K562 (cell line): Measurements from ENCODE around the gene SPDL1. TPM values are rescaled to one million over a fixed set of nuclear protein-coding genes. Genes with fewer than 3 reads are reported as not detected.

Source experiments
- FOXA1 ChIP-seq: fragments of 450-650 bp; IDR thresholded peaks from 2 replicates; pipeline ENCODE4 v1.6.1; 2016; ENCODE audit warnings: mild to moderate bottlenecking, borderline replicate concordance
- HDAC6 ChIP-seq: IDR thresholded peaks from 2 replicates; pipeline ENCODE4 v1.6.1; 2012; ENCODE audit warnings: low read depth, mild to moderate bottlenecking, control low read depth, inconsistent platforms, low read length, moderate library complexity
- HNRNPK ChIP-seq: fragments of 200-400 bp; formaldehyde crosslinking; IDR thresholded peaks from one replicate; pipeline ENCODE4 v1.6.1; 2018; ENCODE audit warnings: mild to moderate bottlenecking, low read depth, low read length; ENCODE audit not compliant: poor library complexity, severe bottlenecking
- HOXB6 ChIP-seq: fragments of 250-450 bp; sonication (Bioruptor Pico); IDR thresholded peaks from 2 replicates; pipeline ENCODE4 v1.5.1; 2022; ENCODE audit warnings: mild to moderate bottlenecking, borderline replicate concordance
- KDM4B ChIP-seq, 2 experiments: fragments of 450-650 bp in 1 of 2; sonication (generic) in 1 of 2; IDR thresholded peaks; 2 replicates each; pipeline ENCODE4 v1.6.1; 2016 to 2017; ENCODE audit warnings: borderline replicate concordance in 2 of 2, antibody characterized with exemption in 1 of 2, low read depth in 1 of 2, mild to moderate bottlenecking in 1 of 2
- MCM5 ChIP-seq: fragments of 450-650 bp; IDR thresholded peaks from 2 replicates; pipeline ENCODE4 v1.6.1; 2016; ENCODE audit warnings: low read depth
- PCBP1 ChIP-seq: fragments of 200-400 bp; formaldehyde crosslinking; IDR thresholded peaks from 2 replicates; pipeline ENCODE4 v1.6.1; 2018; ENCODE audit warnings: mild to moderate bottlenecking, low read depth, low read length; ENCODE audit not compliant: poor library complexity, severe bottlenecking
- RHOXF2B ChIP-seq: fragments of 250-450 bp; sonication (Bioruptor Pico); conservative IDR thresholded peaks from 2 replicates; pipeline ENCODE4 v1.5.1; 2021
- RUNX1 ChIP-seq: sonication (generic); IDR thresholded peaks from 2 replicates; pipeline ENCODE4 v1.6.1; 2016; ENCODE audit warnings: antibody characterized with exemption, low read depth
- SMAD4 ChIP-seq: fragments of 250-450 bp; sonication (Bioruptor Pico); conservative IDR thresholded peaks from 2 replicates; pipeline ENCODE4 v1.8.0; 2021; ENCODE audit warnings: inconsistent platforms, mild to moderate bottlenecking, moderate library complexity
- TAF9B ChIP-seq: fragments of 450-650 bp; IDR thresholded peaks from 2 replicates; pipeline ENCODE4 v1.6.1; 2018; ENCODE audit warnings: mild to moderate bottlenecking; ENCODE audit not compliant: partially characterized antibody
- ZNF347 ChIP-seq: fragments of 450-650 bp; formaldehyde crosslinking; IDR thresholded peaks from 2 replicates; pipeline ENCODE4 v1.4.0; 2020; ENCODE audit warnings: low read depth, mild to moderate bottlenecking, moderate library complexity
- ZNF431 ChIP-seq: sonication (generic); formaldehyde crosslinking; IDR thresholded peaks from 2 replicates; pipeline ENCODE4 v1.8.0; 2022; ENCODE audit warnings: mild to moderate bottlenecking, missing genetic modification reagents
- ZNF583 ChIP-seq: fragments of 250-450 bp; sonication (Bioruptor Pico); IDR thresholded peaks from 2 replicates; pipeline ENCODE4 v1.4.0; 2020
- ZNF644 ChIP-seq: fragments of 200-800 bp; sonication (Bioruptor generic); IDR thresholded peaks from 2 replicates; pipeline ENCODE4 v1.6.1; 2016; ENCODE audit warnings: low read depth, missing genetic modification characterization, missing compliant biosample characterization
- ZNF668 ChIP-seq: fragments of 250-450 bp; sonication (Bioruptor Pico); IDR thresholded peaks from 2 replicates; pipeline ENCODE4 v1.8.0; 2022; ENCODE audit warnings: mild to moderate bottlenecking, inconsistent platforms
- ZNF780A ChIP-seq: fragments of 250-450 bp; sonication (Bioruptor Pico); IDR thresholded peaks from 2 replicates; pipeline ENCODE4 v1.5.0; 2021; ENCODE audit warnings: mild to moderate bottlenecking
- polyA plus RNA-seq, 8 experiments: library from polyadenylated mRNA; depleted of rRNA in 4 of 8; stranded (reverse) in 5 of 8; unstranded in 3 of 8; fragments of >200 nt; fragmentation: Nextera tagmentation in 2 of 8; fragmentation: Illumina TruSeq in 1 of 8; extraction: Ambion mirVana in 2 of 8; extraction: Trizol in 1 of 8; gene quantifications; 2 replicates each; pipeline versions ENCODE4 v1.2.1 to v1.2.3, GENCODE V29; 2011 to 2014; ENCODE audit warnings: inconsistent platforms in 1 of 8, missing spikeins in 1 of 8
- total RNA-seq, 7 experiments: library from RNA; depleted of rRNA in 6 of 7; stranded (reverse); fragments of >200 nt in 6 of 7; fragmentation: Illumina TruSeq in 2 of 7; extraction: Trizol in 2 of 7; gene quantifications; 2 replicates each; pipeline versions ENCODE4 v1.2.1 to v1.2.3, GENCODE V29; 2011 to 2021; ENCODE audit warnings: low replicate concordance in 1 of 7
- TF ChIP-seq, protein P1 (sequence below), 2 experiments: fragments of 150-350 bp in 1 of 2; IDR thresholded peaks; 2 replicates each; pipeline ENCODE4 v1.6.1; 2012 to 2016; ENCODE audit warnings: low read depth in 2 of 2, low read length in 2 of 2, mild to moderate bottlenecking in 1 of 2, moderate library complexity in 1 of 2
- TF ChIP-seq, protein P2 (sequence below): conservative IDR thresholded peaks from 2 replicates; pipeline ENCODE4 v1.6.1; 2011; ENCODE audit warnings: low read depth, mild to moderate bottlenecking, low read length; ENCODE audit not compliant: control insufficient read depth
- TF ChIP-seq, protein P3 (sequence below): IDR thresholded peaks from 2 replicates; pipeline ENCODE4 v1.6.1; 2016; ENCODE audit warnings: missing genetic modification characterization, missing compliant biosample characterization

SPDL1 gene
- total and polyA plus RNA-seq, 9 of the 15 experiments (the other 6 are each of a cell fraction or from before 2014, with no cell fraction given), result 32.4 to 59.6 (median 49.0) TPM

DNA sequence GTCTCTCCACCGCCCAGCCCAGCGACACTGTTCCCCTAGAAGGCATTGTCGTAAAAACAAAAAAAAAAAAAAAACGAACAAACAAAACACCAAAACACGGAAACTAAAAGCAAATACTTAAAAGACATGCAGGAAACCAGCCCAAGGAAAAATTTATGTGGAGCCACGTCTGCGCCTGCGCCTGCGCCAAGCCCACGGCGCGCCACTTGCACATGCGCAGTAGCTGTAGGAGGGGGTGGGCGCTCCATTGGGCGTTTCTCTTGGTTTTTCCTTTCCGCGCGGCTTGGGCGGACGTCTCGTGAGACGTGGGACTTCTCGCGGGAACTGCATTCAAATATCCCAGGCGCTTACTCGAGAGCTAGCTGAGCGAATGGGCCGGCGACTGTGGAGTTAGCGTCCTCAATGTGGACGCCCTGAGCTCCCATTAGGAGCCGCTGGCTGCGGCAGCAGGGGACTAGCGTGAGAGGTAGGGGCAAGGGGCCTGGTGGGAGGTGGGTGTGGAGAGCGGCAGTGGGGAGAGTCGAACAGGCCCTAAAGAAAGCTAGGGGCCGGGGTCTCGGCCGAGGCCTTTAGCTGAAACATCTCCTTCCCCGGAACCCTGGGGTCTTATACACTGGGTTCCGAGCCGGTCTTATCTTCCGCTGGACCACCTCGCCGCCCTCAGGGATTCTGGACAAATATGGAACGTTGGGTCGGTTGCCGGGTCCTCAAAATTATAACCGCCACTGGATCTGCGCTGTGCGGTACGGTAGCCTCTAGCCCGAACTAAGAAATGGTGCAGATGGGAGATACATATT lies at the start of gene SPDL1 (continued):
- TF ChIP-seq, protein P1, sequence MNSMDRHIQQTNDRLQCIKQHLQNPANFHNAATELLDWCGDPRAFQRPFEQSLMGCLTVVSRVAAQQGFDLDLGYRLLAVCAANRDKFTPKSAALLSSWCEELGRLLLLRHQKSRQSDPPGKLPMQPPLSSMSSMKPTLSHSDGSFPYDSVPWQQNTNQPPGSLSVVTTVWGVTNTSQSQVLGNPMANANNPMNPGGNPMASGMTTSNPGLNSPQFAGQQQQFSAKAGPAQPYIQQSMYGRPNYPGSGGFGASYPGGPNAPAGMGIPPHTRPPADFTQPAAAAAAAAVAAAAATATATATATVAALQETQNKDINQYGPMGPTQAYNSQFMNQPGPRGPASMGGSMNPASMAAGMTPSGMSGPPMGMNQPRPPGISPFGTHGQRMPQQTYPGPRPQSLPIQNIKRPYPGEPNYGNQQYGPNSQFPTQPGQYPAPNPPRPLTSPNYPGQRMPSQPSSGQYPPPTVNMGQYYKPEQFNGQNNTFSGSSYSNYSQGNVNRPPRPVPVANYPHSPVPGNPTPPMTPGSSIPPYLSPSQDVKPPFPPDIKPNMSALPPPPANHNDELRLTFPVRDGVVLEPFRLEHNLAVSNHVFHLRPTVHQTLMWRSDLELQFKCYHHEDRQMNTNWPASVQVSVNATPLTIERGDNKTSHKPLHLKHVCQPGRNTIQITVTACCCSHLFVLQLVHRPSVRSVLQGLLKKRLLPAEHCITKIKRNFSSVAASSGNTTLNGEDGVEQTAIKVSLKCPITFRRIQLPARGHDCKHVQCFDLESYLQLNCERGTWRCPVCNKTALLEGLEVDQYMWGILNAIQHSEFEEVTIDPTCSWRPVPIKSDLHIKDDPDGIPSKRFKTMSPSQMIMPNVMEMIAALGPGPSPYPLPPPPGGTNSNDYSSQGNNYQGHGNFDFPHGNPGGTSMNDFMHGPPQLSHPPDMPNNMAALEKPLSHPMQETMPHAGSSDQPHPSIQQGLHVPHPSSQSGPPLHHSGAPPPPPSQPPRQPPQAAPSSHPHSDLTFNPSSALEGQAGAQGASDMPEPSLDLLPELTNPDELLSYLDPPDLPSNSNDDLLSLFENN (IDR thresholded peaks at IDR 0.05; ENCODE audit: low read depth in 2 of 2, low read length in 2 of 2), result no peak
- TF ChIP-seq RHOXF2B, result no peak
- TF ChIP-seq SMAD4 (CRISPR knock-in tag), result peak; percentile 29; the same call in 1 of the 2 replicates
- no peak for TF ChIP-seq HDAC6
- TF ChIP-seq ZNF431 (CRISPR knock-in tag), result no peak
- TF ChIP-seq FOXA1, result no peak
- TF ChIP-seq TAF9B, result peak; percentile 69
- no peak for TF ChIP-seq MCM5
- TF ChIP-seq, protein P2, sequence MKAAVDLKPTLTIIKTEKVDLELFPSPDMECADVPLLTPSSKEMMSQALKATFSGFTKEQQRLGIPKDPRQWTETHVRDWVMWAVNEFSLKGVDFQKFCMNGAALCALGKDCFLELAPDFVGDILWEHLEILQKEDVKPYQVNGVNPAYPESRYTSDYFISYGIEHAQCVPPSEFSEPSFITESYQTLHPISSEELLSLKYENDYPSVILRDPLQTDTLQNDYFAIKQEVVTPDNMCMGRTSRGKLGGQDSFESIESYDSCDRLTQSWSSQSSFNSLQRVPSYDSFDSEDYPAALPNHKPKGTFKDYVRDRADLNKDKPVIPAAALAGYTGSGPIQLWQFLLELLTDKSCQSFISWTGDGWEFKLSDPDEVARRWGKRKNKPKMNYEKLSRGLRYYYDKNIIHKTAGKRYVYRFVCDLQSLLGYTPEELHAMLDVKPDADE, result no peak; the same call in 1 of the 2 replicates
- no peak for TF ChIP-seq PCBP1
- no peak for TF ChIP-seq ZNF347 (CRISPR knock-in tag)
- TF ChIP-seq ZNF644 (tag), result no peak
- no peak for TF ChIP-seq ZNF583 (CRISPR knock-in tag)
- TF ChIP-seq RUNX1, result no peak
- no peak for TF ChIP-seq ZNF780A (CRISPR knock-in tag)
- TF ChIP-seq, protein P3, sequence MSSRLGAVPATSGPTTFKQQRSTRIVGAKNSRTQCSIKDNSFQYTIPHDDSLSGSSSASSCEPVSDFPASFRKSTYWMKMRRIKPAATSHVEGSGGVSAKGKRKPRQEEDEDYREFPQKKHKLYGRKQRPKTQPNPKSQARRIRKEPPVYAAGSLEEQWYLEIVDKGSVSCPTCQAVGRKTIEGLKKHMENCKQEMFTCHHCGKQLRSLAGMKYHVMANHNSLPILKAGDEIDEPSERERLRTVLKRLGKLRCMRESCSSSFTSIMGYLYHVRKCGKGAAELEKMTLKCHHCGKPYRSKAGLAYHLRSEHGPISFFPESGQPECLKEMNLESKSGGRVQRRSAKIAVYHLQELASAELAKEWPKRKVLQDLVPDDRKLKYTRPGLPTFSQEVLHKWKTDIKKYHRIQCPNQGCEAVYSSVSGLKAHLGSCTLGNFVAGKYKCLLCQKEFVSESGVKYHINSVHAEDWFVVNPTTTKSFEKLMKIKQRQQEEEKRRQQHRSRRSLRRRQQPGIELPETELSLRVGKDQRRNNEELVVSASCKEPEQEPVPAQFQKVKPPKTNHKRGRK (tag), result no peak
- TF ChIP-seq HNRNPK, result no peak
- TF ChIP-seq ZNF668 (CRISPR knock-in tag), result no peak
- TF ChIP-seq HOXB6 (CRISPR knock-in tag), result no peak
- TF ChIP-seq KDM4B (IDR thresholded peaks at IDR 0.05; ENCODE audit: borderline replicate concordance in 2 of 2, low read depth in 1 of 2), result no peak
